Lung (tissue), 12 donors: ENCODE data around the gene BNIP5. TPM values are rescaled to one million over a fixed set of nuclear protein-coding genes. Genes with fewer than 3 reads are reported as not detected.

ENCODE experiments used
- ATAC-seq: fragments of 200-7000 bp; cut with Tn5 transposase; one replicate; pipeline ENCODE4 v1.9.1; 2020; ENCODE audit warnings: moderate number of reproducible peaks; ENCODE audit not compliant: insufficient read depth, low FRiP score
- DNase-seq, 3 donors: peaks; one replicate each; pipeline ENCODE4 v3.0.0-alpha.2; 2013 to 2017
- H3K27ac ChIP-seq, 2 donors: one replicate each; pipeline ENCODE4 v1.5.1; 2013; ENCODE audit warnings: mild to moderate bottlenecking in 2 of 2, moderate library complexity in 2 of 2, control low read depth in 1 of 2, inconsistent platforms in 1 of 2, low read depth in 1 of 2, low read length in 1 of 2
- H3K27me3 ChIP-seq, 3 donors: one replicate each; pipeline ENCODE4 v1.5.1; 2013; ENCODE audit warnings: low read length in 2 of 3; ENCODE audit not compliant: control insufficient read depth in 3 of 3, insufficient read depth in 3 of 3
- H3K36me3 ChIP-seq, 4 donors: one replicate each; pipeline ENCODE4 v1.5.1; 2013; ENCODE audit warnings: low read length in 4 of 4, mild to moderate bottlenecking in 1 of 4, moderate library complexity in 1 of 4; ENCODE audit not compliant: control insufficient read depth in 4 of 4, insufficient read depth in 4 of 4
- H3K4me1 ChIP-seq, 5 donors: one replicate each; pipeline ENCODE4 v1.5.1; 2013; ENCODE audit warnings: low read length in 5 of 5, mild to moderate bottlenecking in 2 of 5, moderate library complexity in 1 of 5; ENCODE audit not compliant: control insufficient read depth in 5 of 5, insufficient read depth in 5 of 5
- H3K4me3 ChIP-seq: one replicate; pipeline ENCODE4 v1.5.1; 2013; ENCODE audit warnings: mild to moderate bottlenecking, control low read depth, moderate library complexity
- H3K9ac ChIP-seq, 2 donors: one replicate each; pipeline ENCODE4 v1.5.1; 2013; ENCODE audit warnings: low read length in 2 of 2, control low read depth in 1 of 2; ENCODE audit not compliant: insufficient read depth in 1 of 2
- H3K9me3 ChIP-seq, 4 donors: one replicate each; pipeline ENCODE4 v1.5.1; 2013; ENCODE audit warnings: low read length in 3 of 4, mild to moderate bottlenecking in 1 of 4, moderate library complexity in 1 of 4; ENCODE audit not compliant: control insufficient read depth in 4 of 4, insufficient read depth in 3 of 4
- CTCF ChIP-seq: IDR thresholded peaks from 2 replicates; pipeline ENCODE4 v1.5.1; 2012; ENCODE audit warnings: mild to moderate bottlenecking; ENCODE audit errors: control extremely low read depth, extremely low read depth
- WGBS, 2 donors: extraction: QIAGEN DNeasy Blood & Tissue Kit; methylation state at CpG; one replicate each; pipeline ENCODE4 v1.1.7; 2013; 5-methylcytosine and 5-hydroxymethylcytosine counted together
- polyA plus RNA-seq, 2 donors: library from polyadenylated mRNA; stranded (reverse); fragments of 200-250 nt; gene quantifications; one replicate each; pipeline ENCODE4 v1.2.1, GENCODE V29; 2013
- total RNA-seq, 2 donors: library from RNA; depleted of rRNA in 1 of 2; stranded (reverse); fragments of >200 nt in 1 of 2; gene quantifications; one replicate each; pipeline ENCODE4 v1.2.1, GENCODE V29; 2014 to 2021
- donor health status: control.
- donor health status: control.
- donor health status: Bipolar disorder and iron deficiency.
- donor health status: healthy.
- donor health status: DM: yes; HTN: yes; CAD: no.

The BNIP5 gene
- total and polyA plus RNA-seq, 4 donors, result 0.02 to 0.09 (median 0.06) TPM; not detected in 1

GRCh38 chr6:36317623-36318022 is 19.1 kb downstream of the BNIP5 start:
- no peak overlapping the region for H3K27ac ChIP-seq
- DNase-seq, result no peak

DNA sequence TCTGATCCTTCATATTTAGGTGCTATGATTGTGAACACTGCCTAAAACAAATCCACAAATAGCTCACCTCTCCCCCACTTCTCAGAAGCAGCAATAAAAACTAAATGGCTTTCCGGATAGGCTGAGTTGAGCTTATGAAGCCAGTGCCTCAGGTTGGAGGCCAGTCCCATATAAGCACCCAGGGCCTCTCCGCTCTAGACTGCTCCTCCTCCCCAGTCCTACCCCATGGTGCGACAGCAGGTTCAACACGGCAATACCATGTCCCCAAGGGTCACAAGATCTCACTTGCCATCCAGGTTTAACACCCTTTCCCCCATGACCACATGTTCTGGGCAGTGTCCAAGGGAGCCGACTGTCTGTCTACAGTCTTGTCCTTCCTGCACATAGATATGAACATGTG is 20.8 kb downstream of the BNIP5 start:
- Histone ChIP-seq H3K4me3 (no peak overlapping the region), H3K27ac (no peak overlapping the region), H3K4me1 (peaks cover 0 to 10% (median 0%) of the 10 kb centered on the region in 5 donors), H3K9ac (no peak overlapping the region), H3K27me3 (no peaks in the 10 kb centered on the region), H3K36me3 (no peaks in the 10 kb centered on the region), H3K9me3 (no peaks in the 10 kb centered on the region)
- no peak for TF ChIP-seq CTCF
- ATAC-seq (no peak), DNase-seq (no peak)
- 94 to 97% methylated on average over 5 of the region's 5 CpGs for WGBS, 2 donors

More at GRCh38 chr6:36317623-36318022, 19.1 kb downstream of the BNIP5 start:
- Histone ChIP-seq H3K9me3 (no peaks in the 10 kb centered on the region), H3K4me1 (peaks cover 0 to 9% (median 0%) of the 10 kb centered on the region in 5 donors), H3K27me3 (no peaks in the 10 kb centered on the region), H3K4me3 (no peak overlapping the region), H3K36me3 (no peaks in the 10 kb centered on the region), H3K9ac (no peak overlapping the region)
- no peak for TF ChIP-seq CTCF
- WGBS, 2 donors, result 95 to 100% methylated on average over 2 of the region's 2 CpGs
- no peak for ATAC-seq

GRCh38 chr6:36314221-36315014 is 22.3 kb downstream of the BNIP5 start:
- WGBS, 2 donors, result 79 to 87% methylated on average over 3 of the region's 3 CpGs
- Histone ChIP-seq H3K27me3 (no peaks in the 10 kb centered on the region), H3K27ac (no peak overlapping the region), H3K9me3 (no peaks in the 10 kb centered on the region), H3K4me1 (peaks cover 0 to 10% (median 0%) of the 10 kb centered on the region in 5 donors), H3K4me3 (no peak overlapping the region), H3K9ac (no peak overlapping the region), H3K36me3 (no peaks in the 10 kb centered on the region)
- ATAC-seq, result no peak
- DNase-seq, result no peak
- no peak for TF ChIP-seq CTCF

DNA sequence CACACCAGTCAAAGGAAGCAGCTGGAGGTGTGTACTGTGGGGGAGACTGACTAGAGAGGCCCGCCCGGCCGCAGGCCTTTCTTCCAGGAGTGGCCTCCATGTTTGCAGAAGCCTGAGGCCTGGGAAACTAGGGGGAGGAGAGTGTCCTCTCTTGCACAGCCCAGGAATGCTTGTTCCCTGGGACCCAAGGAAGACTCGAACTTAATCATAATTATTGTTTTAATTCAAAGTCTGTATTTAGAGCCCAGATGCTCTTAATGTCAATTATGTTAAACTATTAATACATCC is 23.1 kb downstream of the BNIP5 start:
- H3K27ac ChIP-seq, result no peak overlapping the region
- H3K9me3 ChIP-seq, result no peaks in the 10 kb centered on the region
- H3K27me3 ChIP-seq, result no peaks in the 10 kb centered on the region
- H3K9ac ChIP-seq, result no peak overlapping the region
- WGBS, 2 donors, result 90 to 95% methylated on average over 4 of the region's 4 CpGs
- no peak for TF ChIP-seq CTCF
- DNase-seq, result no peak
- no peak for ATAC-seq
- no peaks in the 10 kb centered on the region for H3K36me3 ChIP-seq
- no peak overlapping the region for H3K4me3 ChIP-seq
- peaks cover 0 to 10% (median 0%) of the 10 kb centered on the region in 5 donors for H3K4me1 ChIP-seq
